SK-N-SH treated with all-trans-retinoic acid at 6 μM for 48 hours (cell line): ENCODE measurements around the gene SIDT1.

Experiments used
- ATAC-seq: fragments of 200-7000 bp; cut with Tn5 transposase; 3 replicates; pipeline ENCODE4 v1.9.1; 2020; ENCODE audit warnings: mild to moderate bottlenecking, moderate library complexity
- ARNTL ChIP-seq: fragments of 450-650 bp; formaldehyde crosslinking; IDR thresholded peaks from 2 replicates; pipeline ENCODE4 v1.5.0; 2020; ENCODE audit warnings: low read depth, mild to moderate bottlenecking, moderate library complexity, borderline replicate concordance
- BACH2 ChIP-seq: fragments of 250-450 bp; sonication (Bioruptor Pico); IDR thresholded peaks from 2 replicates; pipeline ENCODE4 v1.9.0; 2021; ENCODE audit warnings: mild to moderate bottlenecking, borderline replicate concordance
- CSDC2 ChIP-seq: fragments of 250-450 bp; sonication (Bioruptor Pico); IDR thresholded peaks from 2 replicates; pipeline ENCODE4 v1.5.0; 2020; ENCODE audit warnings: mild to moderate bottlenecking, moderate library complexity
- GLIS3 ChIP-seq: fragments of 250-450 bp; sonication (Bioruptor Pico); IDR thresholded peaks from 2 replicates; pipeline ENCODE4 v1.5.0; 2020; ENCODE audit warnings: mild to moderate bottlenecking, moderate library complexity
- ISL1 ChIP-seq: fragments of 250-450 bp; sonication (Bioruptor Pico); IDR thresholded peaks from 2 replicates; pipeline ENCODE4 v2.1.2; 2022; ENCODE audit warnings: mild to moderate bottlenecking, moderate library complexity
- OSR1 ChIP-seq: fragments of 250-450 bp; sonication (Bioruptor Pico); IDR thresholded peaks from 2 replicates; pipeline ENCODE4 v1.8.0; 2022; ENCODE audit warnings: moderate library complexity, mild to moderate bottlenecking, inconsistent platforms
- PPARA ChIP-seq: fragments of 250-450 bp; sonication (Bioruptor Pico); IDR thresholded peaks from 2 replicates; pipeline ENCODE4 v1.5.0; 2020; ENCODE audit warnings: mild to moderate bottlenecking, borderline replicate concordance
- RARB ChIP-seq: fragments of 250-450 bp; sonication (Bioruptor Pico); IDR thresholded peaks from 2 replicates; pipeline ENCODE4 v1.8.0; 2021; ENCODE audit warnings: mild to moderate bottlenecking, moderate library complexity
- SNAI2 ChIP-seq: fragments of 250-450 bp; sonication (Bioruptor Pico); IDR thresholded peaks from 2 replicates; pipeline ENCODE4 v1.5.0; 2020; ENCODE audit warnings: mild to moderate bottlenecking, moderate library complexity
- TCF4 ChIP-seq: fragments of 250-450 bp; sonication (Bioruptor Pico); IDR thresholded peaks from 2 replicates; pipeline ENCODE4 v1.8.0; 2021; ENCODE audit warnings: mild to moderate bottlenecking, moderate library complexity, borderline replicate concordance
- TOX ChIP-seq: fragments of 250-450 bp; sonication (Bioruptor Pico); IDR thresholded peaks from 2 replicates; pipeline ENCODE4 v1.8.0; 2021; ENCODE audit warnings: mild to moderate bottlenecking, moderate library complexity, borderline replicate concordance
- ZC3H10 ChIP-seq: fragments of 250-450 bp; sonication (Bioruptor Pico); IDR thresholded peaks from 2 replicates; pipeline ENCODE4 v1.5.1; 2021; ENCODE audit warnings: mild to moderate bottlenecking, moderate library complexity
- ZFP3 ChIP-seq: fragments of 250-450 bp; sonication (Bioruptor Pico); IDR thresholded peaks from 2 replicates; pipeline ENCODE4 v1.5.0; 2020; ENCODE audit warnings: mild to moderate bottlenecking, moderate library complexity
- ZFP30 ChIP-seq: fragments of 450-650 bp; formaldehyde crosslinking; IDR thresholded peaks from 2 replicates; pipeline ENCODE4 v1.5.0; 2022; ENCODE audit warnings: mild to moderate bottlenecking, moderate library complexity
- ZNF565 ChIP-seq: fragments of 450-650 bp; formaldehyde crosslinking; conservative IDR thresholded peaks from 2 replicates; pipeline ENCODE4 v1.5.0; 2020; ENCODE audit warnings: low read depth, mild to moderate bottlenecking, moderate library complexity
- ZNF70 ChIP-seq: fragments of 450-650 bp; formaldehyde crosslinking; IDR thresholded peaks from 2 replicates; pipeline ENCODE4 v1.5.0; 2020; ENCODE audit warnings: mild to moderate bottlenecking, moderate library complexity
- ZNF8 ChIP-seq: fragments of 450-650 bp; formaldehyde crosslinking; IDR thresholded peaks from 2 replicates; pipeline ENCODE4 v1.5.0; 2020; ENCODE audit warnings: mild to moderate bottlenecking, moderate library complexity
- TF ChIP-seq, protein P1 (sequence below): fragments of 250-450 bp; sonication (Bioruptor Pico); IDR thresholded peaks from 2 replicates; pipeline ENCODE4 v1.8.0; 2021; ENCODE audit warnings: low read depth, mild to moderate bottlenecking, moderate library complexity, borderline replicate concordance
- TF ChIP-seq, protein P2 (sequence below): fragments of 250-450 bp; sonication (Bioruptor Pico); IDR thresholded peaks from 2 replicates; pipeline ENCODE4 v1.8.0; 2020; ENCODE audit warnings: mild to moderate bottlenecking, moderate library complexity, borderline replicate concordance
- TF ChIP-seq, protein P3 (sequence below): fragments of 250-450 bp; sonication (Bioruptor Pico); IDR thresholded peaks from 2 replicates; pipeline ENCODE4 v1.5.0; 2020; ENCODE audit warnings: mild to moderate bottlenecking, moderate library complexity

SIDT1 gene

DNA sequence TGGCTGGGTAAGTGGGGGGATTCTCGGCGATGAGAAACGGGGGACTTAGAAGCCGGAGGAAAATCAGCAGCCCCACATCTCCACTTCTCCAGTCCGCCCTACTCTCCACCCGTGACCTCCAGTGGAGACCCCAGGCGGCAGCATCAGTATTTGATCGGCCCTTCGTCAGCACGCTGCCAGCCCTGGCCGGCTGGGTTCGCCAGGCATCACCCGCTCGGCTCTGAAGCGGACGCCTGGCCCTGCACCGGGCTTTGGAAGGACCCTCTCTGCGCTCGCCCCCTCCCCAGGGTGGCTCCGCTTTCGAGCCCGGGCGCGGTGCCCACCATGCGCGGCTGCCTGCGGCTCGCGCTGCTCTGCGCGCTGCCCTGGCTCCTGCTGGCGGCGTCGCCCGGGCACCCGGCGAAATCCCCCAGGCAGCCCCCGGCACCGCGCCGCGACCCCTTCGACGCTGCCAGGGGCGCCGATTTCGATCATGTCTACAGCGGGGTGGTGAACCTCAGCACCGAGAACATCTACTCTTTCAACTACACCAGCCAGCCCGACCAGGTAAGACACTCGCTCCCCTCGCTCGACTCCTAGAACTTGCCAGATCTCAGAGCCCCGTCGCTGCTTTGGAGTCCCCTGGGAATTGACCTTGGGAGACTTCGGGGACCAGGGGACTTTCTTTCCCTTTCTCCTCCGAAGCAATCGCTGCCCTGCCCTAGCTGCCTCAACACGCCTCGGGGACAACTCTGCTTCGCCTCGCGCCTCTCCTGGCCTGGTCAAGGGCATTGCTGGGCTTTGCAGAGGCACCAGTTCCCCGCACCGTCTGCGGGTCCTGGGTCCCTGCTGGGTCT lies 561 bp downstream of the SIDT1 start:
- TF ChIP-seq BACH2 (CRISPR knock-in tag) (no peak), ZFP30 (no peak), ZC3H10 (CRISPR knock-in tag) (no peak)
- TF ChIP-seq, protein P1, sequence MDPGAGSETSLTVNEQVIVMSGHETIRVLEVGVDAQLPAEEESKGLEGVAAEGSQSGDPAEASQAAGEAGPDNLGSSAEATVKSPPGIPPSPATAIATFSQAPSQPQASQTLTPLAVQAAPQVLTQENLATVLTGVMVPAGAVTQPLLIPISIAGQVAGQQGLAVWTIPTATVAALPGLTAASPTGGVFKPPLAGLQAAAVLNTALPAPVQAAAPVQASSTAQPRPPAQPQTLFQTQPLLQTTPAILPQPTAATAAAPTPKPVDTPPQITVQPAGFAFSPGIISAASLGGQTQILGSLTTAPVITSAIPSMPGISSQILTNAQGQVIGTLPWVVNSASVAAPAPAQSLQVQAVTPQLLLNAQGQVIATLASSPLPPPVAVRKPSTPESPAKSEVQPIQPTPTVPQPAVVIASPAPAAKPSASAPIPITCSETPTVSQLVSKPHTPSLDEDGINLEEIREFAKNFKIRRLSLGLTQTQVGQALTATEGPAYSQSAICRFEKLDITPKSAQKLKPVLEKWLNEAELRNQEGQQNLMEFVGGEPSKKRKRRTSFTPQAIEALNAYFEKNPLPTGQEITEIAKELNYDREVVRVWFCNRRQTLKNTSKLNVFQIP (CRISPR knock-in tag), result no peak
- ATAC-seq, result peak; percentile 83

DNA sequence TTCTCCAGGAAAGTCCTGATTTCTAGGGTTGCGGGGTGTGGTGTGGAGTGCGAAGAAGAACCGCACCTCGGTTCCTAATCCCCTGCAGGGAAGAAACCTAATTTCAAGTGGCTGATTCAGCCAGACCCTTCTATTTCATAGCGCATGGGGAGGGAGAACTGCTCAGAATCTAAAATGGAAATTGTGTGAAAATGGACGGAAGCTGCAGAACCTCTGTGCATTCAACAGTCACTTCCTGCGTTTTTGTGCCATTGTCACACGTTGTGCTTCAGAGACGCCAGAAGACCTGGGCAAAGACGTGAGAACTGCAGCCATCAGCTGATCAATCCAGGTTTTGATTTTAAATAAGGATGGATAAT lies 1.2 kb downstream of the SIDT1 start:
- no peak for ATAC-seq
- TF ChIP-seq ZNF565, result no peak
- TF ChIP-seq PPARA (CRISPR knock-in tag), result no peak
- TF ChIP-seq, protein P2, sequence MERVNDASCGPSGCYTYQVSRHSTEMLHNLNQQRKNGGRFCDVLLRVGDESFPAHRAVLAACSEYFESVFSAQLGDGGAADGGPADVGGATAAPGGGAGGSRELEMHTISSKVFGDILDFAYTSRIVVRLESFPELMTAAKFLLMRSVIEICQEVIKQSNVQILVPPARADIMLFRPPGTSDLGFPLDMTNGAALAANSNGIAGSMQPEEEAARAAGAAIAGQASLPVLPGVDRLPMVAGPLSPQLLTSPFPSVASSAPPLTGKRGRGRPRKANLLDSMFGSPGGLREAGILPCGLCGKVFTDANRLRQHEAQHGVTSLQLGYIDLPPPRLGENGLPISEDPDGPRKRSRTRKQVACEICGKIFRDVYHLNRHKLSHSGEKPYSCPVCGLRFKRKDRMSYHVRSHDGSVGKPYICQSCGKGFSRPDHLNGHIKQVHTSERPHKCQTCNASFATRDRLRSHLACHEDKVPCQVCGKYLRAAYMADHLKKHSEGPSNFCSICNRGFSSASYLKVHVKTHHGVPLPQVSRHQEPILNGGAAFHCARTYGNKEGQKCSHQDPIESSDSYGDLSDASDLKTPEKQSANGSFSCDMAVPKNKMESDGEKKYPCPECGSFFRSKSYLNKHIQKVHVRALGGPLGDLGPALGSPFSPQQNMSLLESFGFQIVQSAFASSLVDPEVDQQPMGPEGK (CRISPR knock-in tag), result no peak
- no peak for TF ChIP-seq ZNF70 (CRISPR knock-in tag)
- TF ChIP-seq TCF4, result no peak

DNA sequence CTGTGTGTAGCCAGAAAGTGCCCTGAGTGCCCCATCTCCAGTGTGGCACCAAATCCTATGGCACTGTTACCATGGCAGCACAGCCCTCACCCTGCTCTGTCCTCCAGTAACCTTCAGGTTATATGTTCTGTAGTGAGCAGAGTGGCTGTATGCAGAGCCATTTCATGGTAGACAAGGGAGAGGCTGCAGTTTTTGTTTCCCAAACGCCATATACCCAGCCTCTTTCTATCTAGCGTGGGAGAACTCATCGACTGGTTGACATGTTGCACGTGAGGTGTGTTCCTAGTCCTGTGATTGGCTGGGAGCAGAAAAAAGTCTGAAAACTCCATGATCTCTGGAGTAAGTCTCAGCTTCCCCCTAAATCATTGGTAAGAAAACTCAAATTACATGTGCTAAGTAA lies 2.0 kb downstream of the SIDT1 start:
- ATAC-seq, result no peak
- TF ChIP-seq SNAI2 (no peak), ISL1 (no peak), TOX (CRISPR knock-in tag) (no peak), ARNTL (CRISPR knock-in tag) (no peak), RARB (CRISPR knock-in tag) (no peak), ZNF8 (no peak), PPARA (CRISPR knock-in tag) (no peak), BACH2 (CRISPR knock-in tag) (no peak), ZFP3 (CRISPR knock-in tag) (no peak), CSDC2 (CRISPR knock-in tag) (no peak), ZC3H10 (CRISPR knock-in tag) (no peak), TCF4 (no peak), ZNF70 (CRISPR knock-in tag) (no peak), OSR1 (no peak), ZFP30 (no peak), ZNF565 (no peak)
- TF ChIP-seq, protein P1 (CRISPR knock-in tag), result no peak
- TF ChIP-seq, protein P3, sequence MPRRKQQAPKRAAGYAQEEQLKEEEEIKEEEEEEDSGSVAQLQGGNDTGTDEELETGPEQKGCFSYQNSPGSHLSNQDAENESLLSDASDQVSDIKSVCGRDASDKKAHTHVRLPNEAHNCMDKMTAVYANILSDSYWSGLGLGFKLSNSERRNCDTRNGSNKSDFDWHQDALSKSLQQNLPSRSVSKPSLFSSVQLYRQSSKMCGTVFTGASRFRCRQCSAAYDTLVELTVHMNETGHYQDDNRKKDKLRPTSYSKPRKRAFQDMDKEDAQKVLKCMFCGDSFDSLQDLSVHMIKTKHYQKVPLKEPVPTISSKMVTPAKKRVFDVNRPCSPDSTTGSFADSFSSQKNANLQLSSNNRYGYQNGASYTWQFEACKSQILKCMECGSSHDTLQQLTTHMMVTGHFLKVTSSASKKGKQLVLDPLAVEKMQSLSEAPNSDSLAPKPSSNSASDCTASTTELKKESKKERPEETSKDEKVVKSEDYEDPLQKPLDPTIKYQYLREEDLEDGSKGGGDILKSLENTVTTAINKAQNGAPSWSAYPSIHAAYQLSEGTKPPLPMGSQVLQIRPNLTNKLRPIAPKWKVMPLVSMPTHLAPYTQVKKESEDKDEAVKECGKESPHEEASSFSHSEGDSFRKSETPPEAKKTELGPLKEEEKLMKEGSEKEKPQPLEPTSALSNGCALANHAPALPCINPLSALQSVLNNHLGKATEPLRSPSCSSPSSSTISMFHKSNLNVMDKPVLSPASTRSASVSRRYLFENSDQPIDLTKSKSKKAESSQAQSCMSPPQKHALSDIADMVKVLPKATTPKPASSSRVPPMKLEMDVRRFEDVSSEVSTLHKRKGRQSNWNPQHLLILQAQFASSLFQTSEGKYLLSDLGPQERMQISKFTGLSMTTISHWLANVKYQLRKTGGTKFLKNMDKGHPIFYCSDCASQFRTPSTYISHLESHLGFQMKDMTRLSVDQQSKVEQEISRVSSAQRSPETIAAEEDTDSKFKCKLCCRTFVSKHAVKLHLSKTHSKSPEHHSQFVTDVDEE (CRISPR knock-in tag), result no peak

DNA sequence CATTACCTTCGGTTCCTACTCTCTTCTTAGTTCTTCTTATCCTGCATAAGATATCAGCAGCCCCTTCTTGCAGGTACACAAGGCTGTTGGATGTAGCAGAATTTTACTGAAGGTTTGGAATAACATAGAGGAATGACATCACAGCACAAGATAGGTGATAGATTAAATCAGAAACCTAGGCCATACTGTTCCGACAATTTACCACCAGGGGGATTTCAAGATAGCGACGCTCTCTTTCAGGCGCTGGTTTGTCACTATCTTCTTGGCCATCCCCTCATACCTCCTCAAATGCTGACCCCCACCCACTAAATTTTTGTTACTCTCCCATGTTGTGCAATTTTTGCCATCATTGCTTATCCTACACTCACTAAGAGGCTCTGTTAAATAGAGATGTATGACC lies 3.5 kb downstream of the SIDT1 start:
- TF ChIP-seq TOX (CRISPR knock-in tag) (no peak), GLIS3 (CRISPR knock-in tag) (no peak), BACH2 (CRISPR knock-in tag) (no peak), ZNF565 (no peak), ARNTL (CRISPR knock-in tag) (no peak)
- TF ChIP-seq, protein P2 (CRISPR knock-in tag), result no peak
- ATAC-seq, result no peak
